ENCODE data around the gene C19orf85. TPM values are rescaled to one million over a fixed set of nuclear protein-coding genes. Genes with fewer than 3 reads are reported as not detected.

Gene C19orf85
- total RNA-seq, 4 donors from 2014 or later = not detected

DNA sequence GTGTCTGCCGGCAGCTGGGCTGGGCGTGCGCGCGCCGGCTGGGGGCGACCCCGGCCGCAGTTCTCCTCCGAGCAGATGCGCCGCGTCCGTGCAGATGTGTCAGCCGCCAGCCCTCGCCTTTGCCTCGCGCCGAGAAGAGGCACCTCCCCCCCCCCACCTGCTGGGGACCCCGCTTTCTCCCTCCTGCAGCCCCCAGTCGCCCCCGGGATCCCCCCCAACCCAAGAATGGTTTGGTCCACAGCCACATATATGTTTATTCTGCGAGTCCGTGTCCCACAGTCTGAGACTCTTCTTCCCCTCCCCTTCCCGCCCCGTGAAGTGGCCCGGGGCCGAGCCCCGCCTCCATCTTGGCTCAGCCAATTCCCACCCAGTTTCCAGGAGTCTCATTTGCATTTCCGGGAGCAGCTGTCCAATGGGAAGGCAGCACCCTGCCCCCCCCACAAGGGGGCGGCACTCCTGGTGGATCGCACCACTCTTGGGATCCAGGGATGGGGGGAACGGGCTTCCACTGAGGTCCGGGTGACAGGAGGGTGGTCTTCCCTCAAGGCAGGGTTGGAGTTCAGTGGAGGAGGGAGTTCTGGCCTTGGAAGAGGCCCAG is 11.7 kb downstream of the C19orf85 start:
- TF ChIP-seq, protein P1, sequence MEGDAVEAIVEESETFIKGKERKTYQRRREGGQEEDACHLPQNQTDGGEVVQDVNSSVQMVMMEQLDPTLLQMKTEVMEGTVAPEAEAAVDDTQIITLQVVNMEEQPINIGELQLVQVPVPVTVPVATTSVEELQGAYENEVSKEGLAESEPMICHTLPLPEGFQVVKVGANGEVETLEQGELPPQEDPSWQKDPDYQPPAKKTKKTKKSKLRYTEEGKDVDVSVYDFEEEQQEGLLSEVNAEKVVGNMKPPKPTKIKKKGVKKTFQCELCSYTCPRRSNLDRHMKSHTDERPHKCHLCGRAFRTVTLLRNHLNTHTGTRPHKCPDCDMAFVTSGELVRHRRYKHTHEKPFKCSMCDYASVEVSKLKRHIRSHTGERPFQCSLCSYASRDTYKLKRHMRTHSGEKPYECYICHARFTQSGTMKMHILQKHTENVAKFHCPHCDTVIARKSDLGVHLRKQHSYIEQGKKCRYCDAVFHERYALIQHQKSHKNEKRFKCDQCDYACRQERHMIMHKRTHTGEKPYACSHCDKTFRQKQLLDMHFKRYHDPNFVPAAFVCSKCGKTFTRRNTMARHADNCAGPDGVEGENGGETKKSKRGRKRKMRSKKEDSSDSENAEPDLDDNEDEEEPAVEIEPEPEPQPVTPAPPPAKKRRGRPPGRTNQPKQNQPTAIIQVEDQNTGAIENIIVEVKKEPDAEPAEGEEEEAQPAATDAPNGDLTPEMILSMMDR (IDR thresholded peaks at IDR 0.05; ENCODE audit: low read depth) = no peak

DNA sequence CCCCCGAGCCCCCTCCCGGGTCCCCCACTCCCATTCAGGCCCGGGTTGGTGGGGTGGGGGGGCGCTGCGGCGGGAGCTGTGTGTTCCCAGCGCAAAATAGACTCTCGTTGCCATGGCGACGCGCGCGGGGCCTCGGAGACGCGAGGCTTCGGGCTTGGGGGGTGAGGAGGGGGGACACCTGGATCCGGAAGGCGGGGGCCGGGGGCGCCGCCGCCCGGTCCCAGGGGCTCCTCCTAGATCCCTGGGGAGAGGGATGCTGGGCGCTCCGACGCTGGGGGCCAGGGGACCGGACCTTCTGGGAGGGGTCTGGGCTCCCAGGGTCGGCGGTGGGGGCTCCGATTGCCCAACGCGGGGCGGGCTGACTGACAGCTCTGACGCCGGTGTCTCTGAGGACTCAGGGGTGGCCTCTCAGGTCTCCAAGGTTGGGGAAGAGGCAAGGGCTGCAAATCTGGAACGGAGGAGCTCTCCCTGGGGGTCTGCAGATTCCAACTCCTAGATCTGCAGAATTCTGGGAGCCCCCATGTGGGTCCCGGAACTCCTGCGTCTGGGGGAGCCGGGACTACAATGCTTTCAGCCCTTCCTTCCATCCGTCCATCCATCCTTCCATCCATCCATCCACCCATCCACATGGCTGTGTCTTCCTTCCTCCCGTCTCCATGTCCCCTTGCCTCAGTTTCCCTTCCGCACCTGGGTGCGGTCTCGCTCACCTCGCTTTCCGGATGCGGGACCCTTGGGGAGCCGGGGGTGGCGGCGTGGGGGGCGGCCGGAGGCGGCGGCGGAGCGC is 12.4 kb downstream of the C19orf85 start:
- TF ChIP-seq, protein P1 (IDR thresholded peaks at IDR 0.05; ENCODE audit: low read depth) = no peak

DNA sequence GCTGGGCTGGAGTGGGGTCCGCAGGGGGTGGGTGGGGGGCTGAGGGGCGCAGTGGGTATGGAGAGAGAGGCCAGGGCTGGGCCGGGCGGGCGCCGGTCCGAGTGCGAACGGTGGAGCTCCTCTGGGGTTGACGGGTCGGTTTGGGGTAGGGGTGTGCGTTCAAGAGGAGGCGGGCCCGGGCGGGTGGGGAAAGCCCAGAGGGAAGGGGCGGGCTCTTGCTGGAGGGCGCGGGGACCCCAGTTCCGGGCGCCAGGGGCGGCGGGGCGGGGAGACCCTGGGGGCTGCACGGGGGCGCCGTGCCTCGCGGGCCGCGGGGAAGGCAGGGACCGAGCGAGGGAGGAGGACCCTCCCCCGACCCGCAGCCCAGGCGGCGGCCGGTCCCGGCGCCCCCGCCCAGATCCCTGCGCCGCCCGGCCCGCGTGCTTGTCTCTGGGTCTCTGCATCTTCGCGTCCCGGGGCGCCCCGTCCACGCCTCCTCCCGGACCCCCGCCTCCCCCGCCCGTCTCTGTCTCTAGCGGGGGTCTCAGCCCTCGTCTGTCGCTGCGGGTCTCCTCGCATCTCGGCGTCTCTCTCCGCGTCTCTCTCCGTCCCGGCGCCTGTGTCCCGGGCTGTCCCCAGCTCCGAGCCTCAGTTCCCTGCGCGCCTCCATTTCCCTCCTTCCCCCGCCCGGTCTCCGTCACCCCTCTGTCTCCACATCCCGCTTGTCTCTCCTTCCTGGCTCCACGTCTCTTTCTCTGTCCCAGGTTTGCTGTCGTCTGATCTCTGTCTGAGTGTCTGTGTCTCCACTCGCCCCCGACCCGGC is 13.2 kb downstream of the C19orf85 start:
- TF ChIP-seq, protein P1 (IDR thresholded peaks at IDR 0.05; ENCODE audit: low read depth) = no peak

DNA sequence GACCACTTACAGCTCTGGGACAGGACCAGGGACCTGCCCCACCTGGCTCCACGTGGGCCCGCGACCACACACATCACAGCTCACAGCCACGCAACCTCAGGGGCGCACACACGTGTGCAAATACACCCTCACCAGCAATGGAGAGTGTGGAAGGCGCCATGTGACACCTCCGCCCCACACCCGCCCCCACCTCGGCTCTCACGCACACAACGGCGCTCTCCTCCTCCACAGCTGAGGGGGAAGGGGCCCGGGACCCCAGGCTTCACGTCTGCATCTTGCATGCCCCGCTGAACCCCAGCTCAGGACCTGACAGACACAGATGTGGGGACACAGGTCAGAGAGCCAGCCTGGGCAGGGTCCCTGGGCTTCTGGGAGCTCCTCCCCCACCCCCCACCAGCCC is 15.1 kb downstream of the C19orf85 start:
- TF ChIP-seq, protein P1 (IDR thresholded peaks at IDR 0.05; ENCODE audit: low read depth) = no peak

DNA sequence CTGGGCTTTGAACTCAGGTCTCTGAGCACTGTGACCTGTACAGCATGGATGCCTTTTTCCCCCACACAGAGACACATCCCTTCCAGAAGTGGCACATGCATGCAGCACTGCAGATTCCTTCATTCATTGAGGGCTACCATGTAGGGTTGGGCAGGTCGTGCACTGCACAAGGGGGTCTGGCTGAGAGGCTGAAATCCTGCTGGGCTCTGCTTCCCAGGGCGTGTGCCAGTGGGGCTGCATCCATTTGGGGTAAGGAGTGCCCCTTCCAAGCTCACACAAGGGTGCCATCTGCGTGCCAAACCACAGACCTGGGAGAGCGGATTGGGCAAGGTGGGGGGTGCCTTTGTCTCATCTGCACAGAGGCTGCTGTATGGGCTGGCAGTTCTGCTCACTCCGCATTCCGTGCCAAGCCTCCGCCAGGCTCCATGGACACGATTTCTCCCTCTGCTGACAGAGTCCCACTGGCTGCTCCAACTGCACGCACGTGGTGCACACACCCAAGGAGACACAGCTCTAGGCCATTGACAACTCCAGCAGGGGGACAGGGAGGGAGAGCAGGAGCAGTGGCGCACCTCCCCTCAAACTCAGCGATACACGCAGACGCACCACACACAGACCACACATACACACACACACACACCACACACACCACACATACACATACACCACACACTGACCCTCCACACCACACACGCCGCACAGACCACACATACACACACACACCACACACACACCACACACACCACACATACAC is 17.0 kb downstream of the C19orf85 start:
- TF ChIP-seq, protein P1 (IDR thresholded peaks at IDR 0.05; ENCODE audit: low read depth) = no peak

DNA sequence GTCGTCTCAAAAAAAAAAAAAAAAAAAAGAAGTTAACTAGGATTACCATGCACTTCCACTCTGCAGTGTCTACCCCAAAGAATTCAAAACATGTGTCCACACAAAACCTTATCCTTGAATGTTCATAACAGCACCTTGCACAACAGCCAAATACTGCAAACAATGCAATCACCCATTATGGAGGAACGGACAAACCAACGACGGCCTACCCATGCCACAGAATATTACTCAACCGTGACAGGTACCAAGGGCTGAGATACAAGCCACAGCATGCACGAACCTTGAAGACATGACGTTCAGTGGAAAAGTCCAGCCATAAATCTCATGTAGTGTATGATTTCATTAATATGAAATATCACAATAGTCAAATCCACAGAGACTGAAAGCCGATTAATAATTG is 18.5 kb downstream of the C19orf85 start:
- TF ChIP-seq, protein P1 (IDR thresholded peaks at IDR 0.05; ENCODE audit: low read depth) = no peak
